Kidney epithelial cell (primary cell): ENCODE measurements around the gene SCAF11. TPM values are rescaled to one million over a fixed set of nuclear protein-coding genes. Genes with fewer than 3 reads are reported as not detected.

Source experiments
- DNase-seq: peaks from one replicate; pipeline ENCODE4 v3.0.0-alpha.2; 2010; ENCODE audit warnings: low read depth
- H3K27me3 ChIP-seq: 2 replicates; pipeline ENCODE4 v1.6.0; 2011; ENCODE audit warnings: low read length; ENCODE audit not compliant: control insufficient read depth, insufficient read depth
- H3K36me3 ChIP-seq: 2 replicates; pipeline ENCODE4 v1.5.1; 2011; ENCODE audit warnings: low read length; ENCODE audit not compliant: control insufficient read depth, insufficient read depth
- H3K4me3 ChIP-seq: 2 replicates; pipeline ENCODE4 v1.5.1; 2011; ENCODE audit warnings: low read depth, mild to moderate bottlenecking, control low read depth, low read length
- CTCF ChIP-seq: IDR thresholded peaks from 2 replicates; pipeline ENCODE4 v1.5.1; 2011; ENCODE audit warnings: mild to moderate bottlenecking, moderate library complexity, low read length, control low read depth, inconsistent platforms; ENCODE audit not compliant: insufficient read depth, poor library complexity, severe bottlenecking
- total RNA-seq: library from RNA; depleted of rRNA; stranded (reverse); fragments of >200 nt; gene quantifications from 2 replicates; pipeline ENCODE4 v1.2.3, GENCODE V29; 2015

Gene SCAF11
- total RNA-seq, 1 donor from 2014 or later: 108 TPM

- Histone ChIP-seq H3K27me3 (no peaks in the 10 kb centered on the region), H3K4me3 (no peak overlapping the region), H3K36me3 (no peaks in the 10 kb centered on the region)
- DNase-seq: no peak
- TF ChIP-seq CTCF: no peak
Measured at GRCh38 chr12:45981075-45981837, 9.1 kb downstream of the SCAF11 start.

GRCh38 chr12:45980540-45980939 lies 9.8 kb downstream of the SCAF11 start:
- no peak for TF ChIP-seq CTCF

GRCh38 chr12:45978108-45978507 lies 12.3 kb downstream of the SCAF11 start:
- TF ChIP-seq CTCF: no peak
- Histone ChIP-seq H3K4me3 (no peak overlapping the region), H3K27me3 (no peaks in the 10 kb centered on the region), H3K36me3 (no peaks in the 10 kb centered on the region)
- no peak for DNase-seq

More at GRCh38 chr12:45980540-45980939, 9.8 kb downstream of the SCAF11 start:
- H3K4me3 ChIP-seq: no peak overlapping the region
- H3K27me3 ChIP-seq: no peaks in the 10 kb centered on the region
- no peaks in the 10 kb centered on the region for H3K36me3 ChIP-seq
- no peak for DNase-seq

GRCh38 chr12:45977620-45978019 lies 12.8 kb downstream of the SCAF11 start:
- no peak for DNase-seq
- TF ChIP-seq CTCF: no peak
- Histone ChIP-seq H3K36me3 (no peaks in the 10 kb centered on the region), H3K27me3 (no peaks in the 10 kb centered on the region), H3K4me3 (no peak overlapping the region)

GRCh38 chr12:45975506-45975905 lies 14.9 kb downstream of the SCAF11 start:
- DNase-seq: no peak
- H3K27me3 ChIP-seq: no peaks in the 10 kb centered on the region
- H3K4me3 ChIP-seq: no peak overlapping the region
- no peak for TF ChIP-seq CTCF
- H3K36me3 ChIP-seq: no peaks in the 10 kb centered on the region

- no peak overlapping the region for H3K4me3 ChIP-seq
- H3K36me3 ChIP-seq: no peaks in the 10 kb centered on the region
- DNase-seq: no peak
- H3K27me3 ChIP-seq: no peaks in the 10 kb centered on the region
- TF ChIP-seq CTCF: no peak
Measured at GRCh38 chr12:45974883-45975282, 15.5 kb downstream of the SCAF11 start.
